HG03045 (cell line): Measurements from ENCODE around the gene BBX.

Experiments
- ATAC-seq: cut with Tn5 transposase; IDR thresholded peaks from one replicate; pipeline ENCODE4 v1.9.1; 2021; ENCODE audit warnings: mild to moderate bottlenecking, moderate library complexity; ENCODE audit not compliant: unreplicated experiment

BBX gene

DNA sequence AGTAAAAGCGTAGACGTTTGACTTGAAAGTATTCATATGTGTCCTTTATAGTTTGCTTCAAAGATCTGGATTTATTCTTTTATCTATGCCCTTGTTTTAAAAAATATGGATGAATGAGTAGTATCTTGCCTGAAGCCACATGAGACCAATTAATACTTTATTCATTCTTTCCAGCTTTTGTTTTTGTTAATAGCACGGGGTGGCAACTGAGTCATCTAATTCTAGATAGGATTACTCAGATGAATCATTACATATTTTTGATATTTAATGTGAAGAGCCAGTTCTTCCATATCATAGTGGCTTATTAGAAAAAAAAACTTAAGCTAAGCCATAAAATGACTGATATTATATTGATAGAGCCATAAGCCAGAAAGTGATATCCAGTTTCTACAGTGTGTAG lies 121.9 kb downstream of the BBX start:
- no peak for ATAC-seq

DNA sequence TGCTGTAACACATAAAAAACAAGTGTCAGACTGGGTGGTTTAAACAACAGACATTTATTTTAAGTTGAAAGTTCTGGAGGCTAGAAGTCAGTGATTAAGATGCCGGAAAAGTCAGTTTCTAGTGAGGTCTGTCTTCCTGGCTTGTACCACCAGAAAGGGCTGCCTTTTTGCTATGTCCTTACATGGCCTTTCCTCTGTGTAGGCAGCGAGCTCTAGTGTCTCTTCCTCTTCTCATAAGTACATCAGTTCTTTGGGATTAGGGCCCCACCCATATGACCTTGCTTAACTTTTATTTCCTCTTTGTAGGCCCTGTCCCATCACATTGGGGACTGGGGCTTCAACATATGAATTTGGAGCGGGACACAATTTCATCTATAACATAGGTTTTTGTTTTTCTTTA lies 128.0 kb downstream of the BBX start:
- no peak for ATAC-seq

DNA sequence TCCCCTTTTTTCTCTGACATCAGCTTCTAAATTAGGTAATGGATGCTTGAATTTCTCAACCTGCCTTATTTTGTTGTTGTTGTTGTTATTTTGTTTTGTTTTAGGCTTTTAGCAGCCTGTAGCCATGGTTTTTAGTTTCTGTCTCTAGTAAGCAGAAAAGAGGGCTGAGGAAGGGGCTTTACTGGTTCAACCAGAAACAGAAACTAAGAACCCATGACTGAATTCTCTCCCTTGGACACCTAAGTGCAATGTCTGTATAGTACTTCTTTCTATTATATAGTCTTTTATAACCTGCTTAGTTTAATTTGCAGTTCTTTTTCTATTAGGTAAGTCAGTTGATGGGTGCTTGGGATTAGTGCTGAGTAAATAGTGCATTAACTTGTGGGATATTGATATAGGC lies 129.0 kb downstream of the BBX start:
- peak; percentile 65 for ATAC-seq

DNA sequence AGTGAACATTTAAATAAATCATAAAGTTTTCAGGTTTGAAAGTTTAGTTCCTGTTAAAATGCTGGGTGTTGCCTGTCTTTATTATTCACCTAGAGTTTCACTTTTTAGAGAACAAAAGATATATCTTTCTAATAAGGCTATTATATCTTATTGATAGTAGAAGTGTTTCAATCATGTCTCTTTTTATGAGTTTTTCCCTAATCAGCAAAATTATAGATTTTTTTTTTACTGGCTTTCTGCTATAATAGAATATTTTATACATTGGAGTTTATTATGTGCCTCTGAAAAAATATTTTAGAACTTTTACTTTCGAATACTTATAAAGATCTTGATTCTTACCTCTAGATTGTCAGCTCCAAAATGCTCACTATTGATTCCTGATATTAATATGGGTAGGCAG lies 131.5 kb downstream of the BBX start:
- no peak for ATAC-seq

DNA sequence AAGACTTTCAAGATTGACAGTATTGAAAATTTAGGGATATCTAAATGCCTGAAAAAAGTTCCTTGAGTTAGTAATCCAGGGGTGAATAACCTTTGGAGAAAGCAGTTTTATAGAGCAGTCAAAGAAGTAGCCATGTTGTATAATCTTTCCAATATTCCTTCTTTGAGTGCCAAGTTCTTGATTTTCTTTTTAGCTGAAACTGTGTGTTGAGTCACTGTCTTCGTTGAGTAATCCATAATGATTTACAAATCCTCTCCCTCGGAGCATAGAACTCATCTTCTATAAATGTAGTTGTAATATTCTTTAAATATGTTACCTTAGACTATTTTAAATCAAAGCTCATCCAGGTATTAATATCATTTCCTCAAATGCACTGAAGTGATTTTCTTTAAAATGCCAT lies 135.2 kb downstream of the BBX start:
- no peak for ATAC-seq

DNA sequence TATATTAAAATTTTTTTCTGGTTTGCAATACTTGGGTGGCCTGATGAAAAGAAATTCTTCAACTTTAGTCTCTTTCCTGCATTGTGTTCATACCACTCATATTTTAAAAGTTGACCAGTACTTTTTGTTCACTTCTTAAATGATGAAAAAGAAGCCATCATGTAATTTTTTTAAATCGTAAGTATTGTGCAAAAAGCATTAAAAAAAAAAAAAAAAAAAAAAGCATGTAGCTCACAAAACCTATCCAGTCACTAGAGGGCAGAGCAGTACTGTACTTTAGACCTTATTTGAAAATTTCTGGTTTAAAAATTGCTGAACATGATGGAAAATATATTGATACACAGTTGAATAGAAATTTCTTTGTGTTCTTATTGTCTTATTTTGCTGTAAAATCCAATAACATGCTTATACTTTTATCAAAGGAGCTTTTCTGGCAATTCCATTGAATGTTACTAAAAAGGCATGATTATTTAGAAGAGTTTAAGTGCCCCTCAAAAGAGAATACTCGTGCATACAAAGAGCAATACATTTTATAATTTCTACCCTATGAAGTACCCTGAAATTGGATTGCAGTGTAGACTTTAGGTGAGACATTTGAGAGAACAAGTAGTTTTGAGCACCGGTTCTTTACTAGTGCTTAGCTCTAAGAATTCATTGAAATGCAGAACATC lies 137.7 kb downstream of the BBX start:
- no peak for ATAC-seq

DNA sequence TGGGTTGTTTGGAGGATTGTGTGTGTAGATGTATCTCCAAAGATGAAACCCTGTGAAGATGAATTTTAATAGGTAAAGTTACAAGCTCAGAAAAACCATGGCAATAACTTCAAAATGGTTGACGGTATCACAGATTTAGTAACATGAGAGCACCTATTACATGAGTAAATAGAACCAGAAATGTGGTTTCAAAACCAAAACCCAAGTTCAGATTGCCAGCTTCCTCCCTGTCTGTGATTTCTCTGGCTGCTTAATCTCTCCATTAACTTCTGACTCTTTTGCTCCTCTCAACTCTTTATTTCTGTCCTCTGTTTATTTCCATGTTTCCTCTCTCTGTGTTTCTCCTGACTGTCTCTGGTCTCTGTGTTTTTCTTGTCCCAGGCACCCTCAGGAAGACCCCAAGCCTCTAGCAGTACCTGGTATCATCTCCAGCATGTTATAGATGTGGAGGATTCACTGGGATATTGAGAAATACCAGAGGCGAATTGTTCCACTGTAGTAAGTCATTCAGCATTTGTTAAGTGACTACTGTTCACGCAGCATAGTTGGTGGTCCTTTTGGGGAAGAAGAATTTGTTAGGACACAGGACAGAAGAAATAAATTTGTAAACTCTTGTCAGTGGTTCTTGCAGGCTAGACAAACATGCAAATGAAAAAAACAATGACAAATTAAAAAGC lies 138.8 kb downstream of the BBX start:
- no peak for ATAC-seq

DNA sequence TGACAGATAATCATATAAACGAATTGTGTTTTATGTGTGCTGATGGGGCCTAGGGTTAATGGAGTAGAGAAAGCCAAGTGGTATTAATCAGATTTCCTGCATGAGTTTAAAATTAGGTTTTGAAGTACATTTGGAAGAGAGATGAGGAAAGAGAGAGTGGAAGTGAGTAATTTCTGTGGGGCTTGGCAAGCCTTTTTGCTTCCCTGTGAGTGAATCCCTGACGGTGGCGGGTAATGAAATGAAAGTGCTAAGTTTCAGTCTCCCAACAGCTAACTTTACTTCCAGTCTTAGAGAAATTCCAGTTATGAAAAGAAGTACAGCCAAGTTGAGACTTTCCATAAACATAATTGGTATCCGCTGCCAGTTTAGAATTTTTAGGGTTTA lies 139.4 kb downstream of the BBX start:
- ATAC-seq: no peak

DNA sequence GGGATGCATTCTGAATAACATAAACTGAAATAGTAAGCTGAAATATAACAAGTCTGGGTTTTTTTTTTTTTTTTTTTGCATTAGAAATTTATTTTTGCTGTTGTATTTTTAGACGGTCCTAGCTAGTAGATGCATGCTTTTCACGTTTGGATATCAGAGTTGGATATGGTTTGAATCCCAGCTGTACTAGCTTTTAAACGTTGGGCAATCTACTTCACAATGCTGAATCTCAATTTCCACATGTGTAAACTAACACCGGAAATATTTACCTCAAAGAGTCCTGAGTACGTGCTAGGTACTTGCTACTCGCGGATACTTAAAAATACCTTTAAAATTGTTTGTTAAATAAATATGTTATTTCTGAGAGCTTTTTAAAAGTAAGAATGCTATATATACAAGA lies 139.8 kb downstream of the BBX start:
- ATAC-seq: no peak

DNA sequence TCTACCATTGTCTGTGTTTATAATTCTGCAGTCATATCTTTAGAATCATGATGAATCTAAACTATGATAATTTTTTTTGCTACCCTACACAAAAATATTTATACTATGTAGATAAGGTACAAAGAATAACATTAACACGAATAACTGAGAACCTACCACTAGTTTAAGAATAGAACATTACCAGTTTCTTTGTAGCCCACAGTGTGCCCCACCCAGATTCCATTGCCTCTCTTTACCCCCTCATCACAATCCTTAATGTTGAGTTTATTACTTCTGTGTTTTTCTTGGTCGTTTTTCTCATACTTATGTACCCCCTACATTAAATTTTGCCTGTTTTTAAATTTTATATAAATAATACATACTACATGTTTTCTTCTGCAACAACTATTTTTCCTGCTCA lies 140.5 kb downstream of the BBX start:
- ATAC-seq: no peak

DNA sequence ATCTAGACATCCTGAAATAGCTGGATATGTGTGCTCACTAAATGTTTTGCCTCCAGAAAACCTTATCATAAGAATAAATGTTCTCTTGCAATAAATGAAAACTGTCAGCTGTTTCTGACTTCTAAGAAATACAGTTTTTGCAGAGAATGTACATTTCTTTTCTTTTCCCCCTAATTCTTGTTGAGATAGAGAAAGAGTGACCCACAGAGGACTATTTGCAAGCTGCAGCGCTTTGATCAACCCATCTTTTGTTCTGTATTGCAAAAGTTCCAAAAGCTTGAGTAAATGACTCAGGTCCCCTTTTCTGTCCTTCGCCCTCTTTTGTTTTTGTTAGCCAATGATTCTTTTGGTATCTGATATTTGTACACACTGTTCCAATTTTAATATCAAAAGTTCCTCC lies 141.9 kb downstream of the BBX start:
- ATAC-seq: no peak

DNA sequence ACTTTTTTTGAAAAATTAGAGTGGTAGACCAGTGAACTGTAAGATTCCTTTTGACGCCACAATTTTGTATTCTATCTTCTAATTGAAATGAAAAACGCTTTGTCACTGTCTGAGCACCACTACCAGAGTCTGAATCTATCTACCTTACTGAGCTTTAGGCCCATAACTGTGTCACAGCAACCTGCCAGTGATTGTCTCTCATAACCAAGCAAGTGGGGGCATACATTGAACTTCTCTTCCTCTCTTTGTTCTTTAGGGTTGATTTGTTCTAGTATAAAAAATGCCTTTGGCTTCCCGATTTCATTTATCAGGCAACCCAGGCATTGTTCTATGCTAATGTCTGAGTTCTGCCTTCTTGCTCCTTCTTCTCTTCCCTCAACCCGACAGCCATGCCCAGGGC lies 142.6 kb downstream of the BBX start:
- no peak for ATAC-seq

DNA sequence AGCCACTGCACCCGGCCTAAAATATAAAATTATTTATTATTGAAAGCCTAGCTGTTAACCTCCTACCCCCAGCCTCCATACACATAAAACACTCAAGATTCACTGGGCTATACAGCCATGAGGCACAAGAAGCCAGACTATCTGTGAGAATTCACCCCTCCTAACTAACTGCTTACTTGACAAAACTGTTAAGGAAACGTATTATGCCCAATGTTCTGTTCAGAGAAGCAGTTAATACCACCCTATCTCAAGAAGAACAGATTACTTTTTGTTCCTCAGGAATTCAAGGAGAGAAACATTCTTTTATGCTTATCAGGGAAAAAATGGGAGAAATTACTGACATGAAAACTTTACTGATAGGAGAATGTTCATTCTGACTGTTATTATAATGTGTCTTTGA lies 144.1 kb downstream of the BBX start:
- ATAC-seq: no peak

DNA sequence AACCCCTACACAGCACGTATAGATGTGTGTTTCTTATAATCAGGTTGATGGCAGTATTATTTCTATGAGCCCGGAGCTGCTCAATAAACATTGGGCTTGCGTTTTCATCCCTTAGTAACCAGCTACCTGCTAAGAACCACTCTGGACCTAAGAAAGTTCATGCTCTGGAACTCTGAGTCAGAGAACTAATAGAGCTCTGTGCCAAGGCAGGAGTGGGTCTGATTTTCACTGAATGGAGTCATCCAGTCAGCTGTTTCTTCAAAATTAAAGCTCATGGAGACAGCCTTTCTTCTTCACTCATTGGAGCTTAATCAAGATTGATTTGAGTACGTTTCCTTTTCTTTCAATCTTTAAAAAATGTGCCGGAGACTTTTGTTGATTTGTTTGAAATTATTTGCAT lies 145.7 kb downstream of the BBX start:
- ATAC-seq: no peak

DNA sequence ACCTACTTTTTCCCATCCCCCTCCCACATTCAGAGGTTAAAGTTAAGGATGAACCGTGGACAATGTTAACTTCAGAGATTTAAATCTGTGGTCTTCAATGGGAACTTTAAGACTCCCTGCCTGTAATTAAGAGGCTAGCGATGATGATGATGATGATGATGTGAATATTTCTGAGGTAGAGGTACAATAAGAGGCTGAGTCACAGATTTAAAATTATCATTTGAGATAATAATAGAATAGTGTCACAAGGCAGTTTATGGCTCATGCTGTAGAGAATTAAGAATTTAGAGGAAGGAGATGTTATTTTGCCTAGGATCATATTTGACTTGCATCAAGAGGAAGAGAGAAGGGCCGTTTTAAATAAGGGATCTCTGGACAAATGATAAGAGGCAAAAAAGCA lies 146.2 kb downstream of the BBX start:
- no peak for ATAC-seq

DNA sequence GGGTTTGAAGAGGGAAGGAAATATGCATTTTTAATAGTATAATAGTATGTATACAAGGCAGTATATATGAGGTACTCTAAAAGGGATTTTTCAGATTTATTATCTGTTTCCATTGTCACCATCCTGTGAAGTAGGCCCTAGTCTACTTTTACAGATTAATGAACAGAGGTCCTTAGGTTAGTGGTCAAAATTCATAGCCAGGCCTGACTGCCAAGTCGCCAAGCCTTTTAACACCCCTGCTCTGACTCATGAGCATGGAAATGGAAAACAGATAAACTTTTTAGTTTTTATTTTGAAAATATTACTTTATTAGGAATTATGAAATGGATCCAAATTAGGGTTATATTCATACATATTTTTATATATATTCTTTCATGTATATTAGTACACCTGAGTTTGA lies 146.9 kb downstream of the BBX start:
- ATAC-seq: no peak

DNA sequence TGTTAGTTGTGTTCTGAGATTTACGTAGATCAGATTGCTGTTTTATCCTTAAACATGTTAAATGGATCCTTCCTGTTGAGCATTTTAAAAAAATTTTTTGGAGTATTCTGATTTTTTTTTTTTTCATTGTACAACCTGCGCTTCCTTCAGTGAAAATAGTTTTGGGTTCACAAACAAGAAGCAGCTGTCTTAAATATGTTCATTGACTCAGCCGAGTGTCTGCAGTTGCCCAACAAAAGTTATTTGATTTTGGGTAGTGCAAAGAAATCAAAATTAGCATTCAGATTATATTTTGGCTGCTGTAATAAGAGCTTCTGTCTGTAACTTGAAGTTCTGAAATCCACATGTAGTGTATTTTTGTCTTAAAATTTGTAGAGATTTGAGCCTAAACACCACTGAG lies 148.2 kb downstream of the BBX start:
- ATAC-seq: no peak

DNA sequence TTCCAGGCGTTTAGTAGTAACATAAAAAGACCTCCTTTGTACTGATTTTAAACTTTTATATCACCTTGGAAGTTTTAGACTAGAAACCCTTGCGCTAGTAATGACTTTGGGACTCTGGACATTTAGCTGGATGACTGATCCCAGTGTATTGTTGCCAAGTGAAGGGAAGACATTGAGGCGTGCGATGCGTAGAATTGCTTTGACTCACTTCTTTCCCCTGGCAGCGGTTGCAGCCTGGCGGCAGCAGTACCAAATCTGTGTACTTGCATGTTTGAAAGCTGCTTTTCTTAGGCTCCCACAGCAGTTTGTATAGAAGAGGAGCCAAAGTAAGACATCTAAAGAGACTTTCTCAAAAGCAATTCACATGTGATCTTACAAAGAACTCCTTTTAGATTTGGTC lies 151.6 kb downstream of the BBX start:
- ATAC-seq: no peak

DNA sequence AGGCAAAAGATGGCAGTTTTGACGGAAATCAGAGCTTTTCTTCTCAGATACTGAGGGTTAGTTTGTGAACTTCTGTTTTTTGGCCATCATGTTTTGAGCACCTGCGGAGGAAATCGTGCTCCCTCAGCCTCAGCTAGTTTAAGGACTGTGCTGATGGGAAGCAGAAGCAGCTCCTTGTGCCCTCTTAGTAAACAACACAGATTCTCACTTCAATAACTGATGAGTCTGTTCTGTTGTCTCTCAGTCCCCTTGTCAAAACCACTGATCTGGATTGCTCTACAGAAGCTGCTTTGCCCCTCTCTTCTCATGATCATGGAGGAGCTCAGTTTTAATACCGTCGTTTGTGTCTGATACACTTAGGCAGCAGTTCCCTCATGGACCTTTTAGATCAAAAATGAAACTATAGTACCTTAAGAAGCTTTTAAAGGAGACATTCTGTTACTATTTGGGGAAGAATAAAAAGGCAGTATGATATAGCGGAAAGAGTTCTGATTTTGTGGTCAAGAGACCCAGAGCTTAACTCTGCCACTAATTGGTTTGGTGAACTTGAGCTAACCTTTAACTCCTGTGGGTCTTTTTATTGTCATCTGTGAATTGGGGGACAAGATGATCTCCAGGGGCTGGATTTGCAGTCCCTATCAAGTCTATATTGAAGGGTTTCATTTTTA lies 152.6 kb downstream of the BBX start:
- no peak for ATAC-seq

DNA sequence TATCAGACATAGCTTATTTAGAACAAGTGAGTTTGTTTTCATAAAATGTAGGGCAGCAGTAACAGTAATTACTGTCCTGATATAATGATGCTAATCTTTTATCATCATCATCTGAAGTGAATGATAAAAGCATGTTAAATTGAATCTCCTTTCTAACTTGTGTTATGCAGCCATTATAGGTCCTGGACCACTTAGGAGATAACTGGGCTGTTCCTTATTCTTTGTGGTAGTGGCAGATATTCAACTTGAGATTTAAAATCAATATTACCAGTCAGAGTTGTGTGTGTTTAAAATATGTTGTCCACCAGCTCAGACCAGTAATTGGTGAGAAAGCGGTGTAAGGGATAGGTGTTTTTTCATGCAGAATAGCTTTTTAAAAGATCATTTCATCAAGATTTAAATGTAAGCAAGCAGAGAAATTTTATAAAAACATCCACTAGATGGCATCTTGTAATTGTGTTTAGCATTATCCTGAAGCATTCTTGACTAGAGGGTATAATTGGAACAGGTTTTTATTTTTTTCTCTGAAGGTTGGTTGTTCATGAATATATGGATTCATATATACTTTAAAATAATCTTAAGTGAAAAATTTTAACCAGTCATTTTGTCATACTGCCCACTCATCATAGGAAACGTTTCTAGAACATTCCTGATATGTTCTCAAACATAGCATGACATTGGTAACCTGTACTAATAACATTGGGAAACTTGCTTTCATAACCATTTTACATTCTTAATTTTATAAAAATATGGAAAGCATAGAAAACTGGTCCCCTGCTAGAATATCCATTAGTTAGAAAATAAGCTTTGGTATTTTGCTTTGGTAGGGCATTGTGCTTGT lies 153.9 kb downstream of the BBX start:
- no peak for ATAC-seq

DNA sequence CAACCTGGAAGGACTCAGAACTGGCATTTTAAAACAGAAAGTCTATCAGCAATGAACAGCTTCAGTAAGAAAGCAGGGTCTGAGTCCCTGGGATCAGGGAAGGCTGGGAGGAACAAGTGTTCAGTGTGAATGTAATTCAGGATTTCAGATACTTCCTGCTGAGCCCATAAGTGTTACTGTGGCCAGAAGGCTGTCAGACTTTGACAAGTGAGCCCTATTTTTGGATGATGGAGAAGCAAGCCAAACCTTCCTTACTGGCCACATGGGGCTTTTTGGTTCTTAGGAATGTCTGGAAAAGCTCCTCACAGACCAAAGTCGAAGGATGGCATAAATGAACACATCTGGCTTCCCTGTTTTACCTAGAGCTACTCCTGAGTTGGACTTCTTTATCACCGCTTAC lies 157.2 kb downstream of the BBX start:
- ATAC-seq: no peak

DNA sequence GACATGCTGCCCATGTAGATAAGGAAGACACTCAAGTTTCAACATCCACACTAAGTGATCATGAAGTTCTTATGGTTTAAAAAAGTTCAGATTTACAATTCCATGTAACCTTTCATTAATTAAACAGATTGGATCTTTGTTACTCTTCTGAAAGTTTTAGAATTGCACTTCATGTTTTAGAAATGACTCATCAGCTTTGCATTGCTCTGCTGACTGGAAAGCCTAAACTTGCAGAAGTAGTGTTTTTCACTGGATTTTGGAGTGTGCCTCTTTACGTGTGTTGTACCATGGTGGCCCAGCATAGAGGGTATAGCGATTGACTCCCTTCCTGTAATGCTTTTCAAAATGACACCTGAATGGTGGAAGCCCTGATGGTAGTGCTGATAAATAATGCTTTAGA lies 157.9 kb downstream of the BBX start:
- no peak for ATAC-seq
